A673 (cell line): Measurements from ENCODE around the gene UBE2G1. TPM values are rescaled to one million over a fixed set of nuclear protein-coding genes. Genes with fewer than 3 reads are reported as not detected.
A peak's percentile ranks its signal among the peaks of the same experiment; 100 is the strongest.

Source experiments
- BruUV-seq: library from RNA; stranded (reverse); fragments of 400-500 nt; replicated peaks from 2 replicates; lab custom pipeline; 2021; lab: Mats Ljungman, UMichigan
- CTCF ChIA-PET: fragments of 300-600 bp; sonication (Branson Sonifier 250); formaldehyde crosslinking; loops from one replicate; lab custom pipeline; 2022; ENCODE audit warnings: antibody characterized with exemption; lab: Charles Lee
- POLR2A ChIA-PET: fragments of 300-600 bp; sonication (Branson Sonifier 250); formaldehyde crosslinking; loops from one replicate; lab custom pipeline; 2022; ENCODE audit warnings: antibody characterized with exemption; ENCODE audit not compliant: low non-redundant PET; lab: Charles Lee
- DNase-seq: peaks from one replicate; pipeline ENCODE4 v3.0.0-alpha.2; 2015; ENCODE audit warnings: low spot score
- H3K27ac ChIP-seq: fragments of 200-600 bp; sonication (generic); 2 replicates; pipeline ENCODE4 v1.5.1; 2016; ENCODE audit warnings: mixed run types, low read depth, mild to moderate bottlenecking, mixed read lengths, antibody characterized with exemption, low read length; ENCODE audit not compliant: poor library complexity, severe bottlenecking
- H3K27me3 ChIP-seq: fragments of 200-600 bp; sonication (generic); replicated peaks from 2 replicates; pipeline ENCODE4 v1.6.1; 2017; ENCODE audit warnings: mixed run types, low read depth, mild to moderate bottlenecking, mixed read lengths, antibody characterized with exemption, low read length; ENCODE audit not compliant: insufficient read depth, poor library complexity
- H3K36me3 ChIP-seq: fragments of 200-600 bp; sonication (generic); 2 replicates; pipeline ENCODE4 v1.6.1; 2016; ENCODE audit warnings: mixed run types, mild to moderate bottlenecking, mixed read lengths, antibody characterized with exemption, low read length; ENCODE audit not compliant: insufficient read depth, poor library complexity, severe bottlenecking
- H3K4me1 ChIP-seq: fragments of 200-600 bp; sonication (generic); 2 replicates; pipeline ENCODE4 v1.6.1; 2017; ENCODE audit warnings: mixed run types, mild to moderate bottlenecking, mixed read lengths, antibody characterized with exemption, low read length; ENCODE audit not compliant: insufficient read depth, poor library complexity, severe bottlenecking
- H3K4me3 ChIP-seq: fragments of 200-600 bp; sonication (generic); 2 replicates; pipeline ENCODE4 v1.5.1; 2016; ENCODE audit warnings: low read depth, mixed run types, mild to moderate bottlenecking, mixed read lengths, low read length; ENCODE audit not compliant: poor library complexity, severe bottlenecking
- H3K9me3 ChIP-seq: fragments of 200-600 bp; sonication (generic); 2 replicates; pipeline ENCODE4 v1.6.1; 2016; ENCODE audit warnings: mixed run types, low read depth, mild to moderate bottlenecking, mixed read lengths, antibody characterized with exemption, low read length; ENCODE audit not compliant: poor library complexity, severe bottlenecking
- CTCF ChIP-seq: fragments of 300-800, 200-600 bp; sonication (generic); conservative IDR thresholded peaks from 2 replicates; pipeline ENCODE4 v1.5.1; 2017; ENCODE audit warnings: low read depth, mild to moderate bottlenecking, antibody characterized with exemption, low read length, moderate library complexity, mixed read lengths
- EZH2 ChIP-seq: fragments of 200-600 bp; sonication (generic); IDR thresholded peaks from 2 replicates; pipeline ENCODE4 v1.6.1; 2017; ENCODE audit warnings: borderline replicate concordance, low read depth, mild to moderate bottlenecking, mixed read lengths, antibody characterized with exemption, low read length; ENCODE audit not compliant: poor library complexity, severe bottlenecking
- intact Hi-C: fragments of 100-400 bp; cut with micrococcal nuclease; formaldehyde crosslinking; loops from one replicate; pipeline ENCODE4 v1.10.0; 2022; ENCODE audit not compliant: unreplicated experiment
- total RNA-seq: library from RNA; stranded (reverse); gene quantifications from 2 replicates; pipeline ENCODE4 v1.2.3, GENCODE V29; 2021

The UBE2G1 gene
- total RNA-seq, 1 experiment from 2014 or later: 107 TPM

- intact Hi-C loops: no loop called here
- no TSS peak for BruUV-seq
- Histone ChIP-seq H3K9me3 (no peaks in the 10 kb centered on the region), H3K4me3 (no peak overlapping the region), H3K27me3 (no peaks in the 10 kb centered on the region), H3K4me1 (peaks cover 39% of the 10 kb centered on the region), H3K27ac (no peak overlapping the region), H3K36me3 (no peaks in the 10 kb centered on the region)
- TF ChIP-seq CTCF (no peak), EZH2 (no peak)
- no peak for DNase-seq
- ChIA-PET CTCF (no interaction called here), POLR2A (no interaction called here)
These were observed 32.1 kb downstream of the UBE2G1 start for GRCh38 chr17:4334332-4334731.

- no peak for DNase-seq
- CTCF ChIA-PET: no interaction called here
- TF ChIP-seq CTCF: no peak
- no peak for TF ChIP-seq EZH2
- POLR2A ChIA-PET: no interaction called here
- no peaks in the 10 kb centered on the region for H3K27me3 ChIP-seq
- H3K4me1 ChIP-seq: peaks cover 35% of the 10 kb centered on the region
- no peaks in the 10 kb centered on the region for H3K36me3 ChIP-seq
- H3K27ac ChIP-seq: no peak overlapping the region
- no peak overlapping the region for H3K4me3 ChIP-seq
- no peaks in the 10 kb centered on the region for H3K9me3 ChIP-seq
- intact Hi-C loops: no loop called here
- BruUV-seq: no TSS peak
These were observed 33.4 kb downstream of the UBE2G1 start for GRCh38 chr17:4333041-4333440.

- H3K4me3 ChIP-seq: no peak overlapping the region
- CTCF ChIA-PET: no interaction called here
- H3K27me3 ChIP-seq: no peaks in the 10 kb centered on the region
- intact Hi-C loops: no loop called here
- H3K36me3 ChIP-seq: no peaks in the 10 kb centered on the region
- TF ChIP-seq CTCF (no peak), EZH2 (no peak)
- no TSS peak for BruUV-seq
- POLR2A ChIA-PET: interaction anchor here (0.5 kb wide), 1 partner anchor 498 kb away, joined by 19 read pairs; no protein-coding TSS in a partner anchor
- H3K4me1 ChIP-seq: peaks cover 35% of the 10 kb centered on the region
- H3K27ac ChIP-seq: peak overlapping the region; percentile 41
- no peak for DNase-seq
- H3K9me3 ChIP-seq: no peaks in the 10 kb centered on the region
These were observed 34.0 kb downstream of the UBE2G1 start for GRCh38 chr17:4332296-4332970.
